ENCODE data around the gene RBM18.

RBM18 gene

DNA sequence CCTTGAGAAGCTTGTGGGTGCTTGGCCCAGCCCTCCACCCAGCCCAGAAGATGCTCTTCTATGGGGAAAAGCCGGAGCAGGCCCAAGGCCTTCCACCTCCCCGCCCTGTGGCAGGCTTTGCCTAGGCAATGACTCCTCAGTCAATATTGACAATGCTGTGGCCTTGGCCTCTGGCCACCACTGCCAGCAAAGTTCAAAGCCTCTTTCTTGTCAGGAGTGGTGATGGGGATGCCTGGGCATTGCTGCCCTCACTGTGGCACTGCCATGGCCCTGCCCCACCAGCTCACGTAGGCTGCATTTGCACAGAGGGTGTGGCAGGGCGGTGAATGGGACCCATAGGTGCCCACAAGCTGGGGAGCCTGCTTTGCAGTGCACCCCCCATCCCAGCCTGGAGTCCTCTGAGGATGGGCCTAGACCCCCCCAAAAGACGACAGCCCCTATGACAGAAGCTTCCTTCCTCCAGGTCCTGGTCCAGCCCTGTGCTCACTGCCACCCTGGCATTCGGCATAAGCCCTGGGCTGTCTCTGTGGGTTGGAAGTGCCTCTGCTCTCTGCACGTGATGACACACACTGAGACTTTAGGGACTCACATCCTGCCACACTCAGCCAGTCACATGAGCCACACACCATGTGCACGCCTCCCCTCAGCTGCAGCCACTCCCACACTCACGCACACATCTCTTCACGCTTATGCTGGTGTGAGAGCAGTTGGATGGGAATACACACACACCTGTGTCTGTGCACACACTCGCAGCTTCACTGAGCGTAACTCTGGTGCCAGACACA is 73.9 kb downstream of the RBM18 start:
- Mint-ChIP-seq H3K4me1 (peaks cover 8% of the 10 kb centered on the region), H3K4me3 (no peak overlapping the region), H3K27ac (no peak overlapping the region), H3K27me3 (ENCODE audit: low read depth) (peaks cover 11% of the 10 kb centered on the region), H3K36me3 (ENCODE audit: low read depth) (no peaks in the 10 kb centered on the region), H3K9me3 (no peaks in the 10 kb centered on the region)
- TF ChIP-seq CTCF (IDR thresholded peaks at IDR 0.05; ENCODE audit: unreplicated experiment in 3 of 3), result no peak

GRCh38 chr9:122188369-122188768 is 76.3 kb downstream of the RBM18 start:
- Mint-ChIP-seq H3K9me3 (no peaks in the 10 kb centered on the region), H3K4me1 (peaks cover 8% of the 10 kb centered on the region), H3K36me3 (ENCODE audit: low read depth) (no peaks in the 10 kb centered on the region), H3K27me3 (ENCODE audit: low read depth) (peaks cover 12% of the 10 kb centered on the region), H3K27ac (no peak overlapping the region), H3K4me3 (no peak overlapping the region)
- TF ChIP-seq CTCF (IDR thresholded peaks at IDR 0.05; ENCODE audit: unreplicated experiment in 3 of 3), result no peak
